HG03103 (cell line): Measurements from ENCODE around the gene CEP128.

Experiments used
- ATAC-seq: cut with Tn5 transposase; IDR thresholded peaks from one replicate; pipeline ENCODE4 v1.9.1; 2021; ENCODE audit warnings: low read depth; ENCODE audit not compliant: unreplicated experiment

CEP128 gene

GRCh38 chr14:80695869-80696268 is 245.7 kb downstream of the CEP128 start:
- no peak for ATAC-seq

GRCh38 chr14:80692903-80693302 is 248.6 kb downstream of the CEP128 start:
- no peak for ATAC-seq

- ATAC-seq = no peak
These were observed 259.9 kb downstream of the CEP128 start for GRCh38 chr14:80681651-80682050.

GRCh38 chr14:80679273-80679672 is 262.3 kb downstream of the CEP128 start:
- no peak for ATAC-seq

GRCh38 chr14:80678436-80678835 is 263.1 kb downstream of the CEP128 start:
- no peak for ATAC-seq

- ATAC-seq = no peak
These were observed 272.1 kb downstream of the CEP128 start for GRCh38 chr14:80669426-80669825.

- no peak for ATAC-seq
These were observed 277.0 kb downstream of the CEP128 start for GRCh38 chr14:80664576-80664975.

GRCh38 chr14:80663541-80663940 is 278.0 kb downstream of the CEP128 start:
- ATAC-seq = no peak

- no peak for ATAC-seq
These were observed 281.8 kb downstream of the CEP128 start for GRCh38 chr14:80659783-80660182.

GRCh38 chr14:80658733-80659132 is 282.8 kb downstream of the CEP128 start:
- ATAC-seq = no peak

GRCh38 chr14:80658155-80658554 is 283.4 kb downstream of the CEP128 start:
- no peak for ATAC-seq

GRCh38 chr14:80653956-80654355 is 287.6 kb downstream of the CEP128 start:
- no peak for ATAC-seq

- no peak for ATAC-seq
These were observed 295.7 kb downstream of the CEP128 start for GRCh38 chr14:80645667-80646413.

GRCh38 chr14:80644826-80645225 is 296.7 kb downstream of the CEP128 start:
- ATAC-seq = no peak

GRCh38 chr14:80638620-80639515 is 302.7 kb downstream of the CEP128 start:
- ATAC-seq = no peak

GRCh38 chr14:80637756-80638619 is 303.6 kb downstream of the CEP128 start:
- ATAC-seq = no peak

- no peak for ATAC-seq
These were observed 305.5 kb downstream of the CEP128 start for GRCh38 chr14:80636071-80636470.

- ATAC-seq = no peak
These were observed 307.3 kb downstream of the CEP128 start for GRCh38 chr14:80634106-80634758.

GRCh38 chr14:80629606-80630005 is 311.9 kb downstream of the CEP128 start:
- no peak for ATAC-seq

- no peak for ATAC-seq
These were observed 313.0 kb downstream of the CEP128 start for GRCh38 chr14:80628547-80628946.
